GM19043 (cell line): ENCODE results near the gene MRGPRD.

Experiments
- ATAC-seq: cut with Tn5 transposase; IDR thresholded peaks from one replicate; pipeline ENCODE4 v1.9.1; 2021; ENCODE audit warnings: low read depth; ENCODE audit not compliant: unreplicated experiment

The MRGPRD gene, protein sequence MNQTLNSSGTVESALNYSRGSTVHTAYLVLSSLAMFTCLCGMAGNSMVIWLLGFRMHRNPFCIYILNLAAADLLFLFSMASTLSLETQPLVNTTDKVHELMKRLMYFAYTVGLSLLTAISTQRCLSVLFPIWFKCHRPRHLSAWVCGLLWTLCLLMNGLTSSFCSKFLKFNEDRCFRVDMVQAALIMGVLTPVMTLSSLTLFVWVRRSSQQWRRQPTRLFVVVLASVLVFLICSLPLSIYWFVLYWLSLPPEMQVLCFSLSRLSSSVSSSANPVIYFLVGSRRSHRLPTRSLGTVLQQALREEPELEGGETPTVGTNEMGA

DNA sequence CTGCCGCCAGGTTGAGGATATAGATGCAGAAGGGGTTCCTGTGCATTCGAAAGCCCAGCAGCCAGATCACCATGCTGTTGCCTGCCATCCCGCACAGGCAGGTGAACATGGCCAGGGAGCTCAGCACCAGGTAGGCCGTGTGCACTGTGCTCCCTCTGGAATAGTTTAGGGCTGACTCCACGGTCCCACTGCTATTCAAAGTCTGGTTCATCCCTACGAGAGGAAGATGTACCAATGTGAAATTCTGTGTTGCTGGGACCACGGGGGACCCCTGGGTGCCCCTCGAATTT, at the start of gene MRGPRD:
MRGPRD (minus strand) TSS at position 211 of the 290 bp plus-strand sequence; CDS start at position 211, 0 bp downstream.
- no peak for ATAC-seq

DNA sequence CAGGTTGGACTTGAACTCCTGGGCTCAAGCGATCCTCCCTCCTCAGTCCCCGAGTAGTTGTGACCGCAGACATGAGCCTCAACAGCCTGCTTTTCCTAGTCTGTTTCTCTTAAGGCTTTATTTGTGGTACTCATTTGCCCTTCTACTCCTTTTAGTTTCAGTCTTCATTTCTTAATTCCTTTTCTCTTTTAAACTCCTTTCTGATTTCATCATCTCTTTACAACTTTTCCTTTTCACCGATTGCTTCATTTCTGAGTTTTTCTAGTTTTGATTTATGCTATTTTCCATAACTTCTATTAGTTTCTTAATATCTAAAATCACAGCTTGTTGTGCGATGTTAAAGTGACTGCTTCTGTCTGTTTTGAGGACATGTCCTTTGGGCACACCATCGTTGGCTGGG, 49.5 kb upstream of the MRGPRD start:
- ATAC-seq = no peak

DNA sequence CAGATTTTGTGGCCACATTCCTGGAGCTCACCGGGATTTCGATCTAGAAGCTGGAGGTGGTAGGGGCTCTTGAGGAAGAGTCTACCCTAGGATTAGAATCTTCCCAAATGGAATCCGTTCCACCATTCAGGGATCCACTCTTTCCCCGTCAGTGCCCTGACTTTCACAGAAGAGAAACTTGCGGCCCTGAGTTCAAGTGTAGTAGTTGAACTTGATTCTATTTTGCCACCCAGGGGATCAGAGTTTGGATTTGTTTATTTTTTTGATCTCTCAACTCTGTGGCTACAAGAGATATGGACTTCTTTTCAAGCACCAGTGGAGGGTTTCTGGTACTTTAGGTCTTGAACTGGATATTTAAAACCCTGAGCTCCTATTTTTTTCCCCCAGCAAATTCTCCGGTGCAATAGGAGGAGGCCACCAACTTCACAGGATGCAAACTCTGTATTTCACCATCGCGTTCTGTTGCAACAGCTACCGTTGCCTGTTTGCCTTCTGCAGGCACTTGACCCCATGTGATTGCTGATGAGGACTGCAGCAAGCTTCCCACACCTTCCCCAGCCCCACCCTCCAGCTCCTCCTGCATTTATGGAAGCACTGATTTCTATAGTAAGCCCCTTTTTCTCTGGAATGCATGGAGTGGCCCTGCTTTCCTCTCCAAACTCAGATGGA, 47.1 kb upstream of the MRGPRD start:
- no peak for ATAC-seq

DNA sequence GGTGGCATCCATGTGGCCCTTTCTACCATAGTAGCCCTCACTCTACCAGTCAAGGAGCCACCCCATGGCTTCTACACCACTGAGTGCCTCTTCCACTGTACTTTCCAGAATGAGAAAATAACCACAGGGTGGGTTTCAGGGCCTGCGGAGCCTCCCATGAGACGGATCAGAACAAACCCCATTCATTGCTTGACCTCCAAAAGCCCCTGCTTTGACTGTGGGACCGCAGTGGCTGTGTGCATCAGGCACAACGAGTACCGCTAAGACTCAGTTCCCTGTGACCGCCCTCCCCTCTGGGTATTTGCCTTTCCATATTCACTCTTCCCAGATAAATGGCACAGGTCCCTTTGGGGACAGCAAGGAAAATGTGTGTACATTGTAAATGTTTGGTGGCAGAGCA, 43.7 kb upstream of the MRGPRD start:
- no peak for ATAC-seq

DNA sequence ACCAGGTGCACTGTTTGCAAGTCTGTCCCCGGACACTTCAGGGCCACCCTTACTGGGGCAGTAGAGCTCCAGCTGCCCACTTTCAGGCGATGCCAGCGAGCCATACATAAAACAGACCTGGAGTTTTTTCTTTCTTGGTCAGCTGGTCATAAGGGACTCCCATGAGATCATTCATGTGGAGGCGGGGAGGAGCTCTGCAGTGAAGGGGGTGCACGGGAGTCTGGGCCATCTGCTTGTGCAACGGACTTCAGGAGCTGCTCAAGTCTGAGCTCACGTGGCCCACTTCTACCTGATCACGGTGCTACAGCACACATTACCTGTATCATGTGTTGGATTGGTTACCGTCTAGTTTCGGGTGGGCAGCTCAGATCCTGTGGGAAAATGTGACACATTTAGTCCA, 41.5 kb upstream of the MRGPRD start:
- ATAC-seq = no peak

DNA sequence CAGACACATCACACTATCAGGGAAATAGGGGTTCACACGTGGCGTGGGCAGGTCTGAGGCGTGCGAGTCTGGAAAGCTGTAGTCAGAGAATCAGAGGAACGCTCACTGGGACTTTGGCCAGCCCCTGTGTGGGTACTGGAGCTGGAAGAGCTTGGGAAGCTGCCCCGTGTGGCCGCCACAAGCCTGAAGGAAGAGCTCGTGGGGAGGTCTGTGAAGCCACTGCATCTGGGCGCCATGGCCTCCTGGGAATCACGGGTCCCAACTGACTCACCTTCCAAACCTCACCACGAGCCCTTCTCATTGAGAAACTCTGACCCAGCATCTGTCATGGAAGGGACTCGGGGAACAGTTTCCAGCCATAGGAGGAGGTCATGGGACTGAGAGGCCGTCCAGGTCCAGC, 38.1 kb upstream of the MRGPRD start:
- no peak for ATAC-seq

DNA sequence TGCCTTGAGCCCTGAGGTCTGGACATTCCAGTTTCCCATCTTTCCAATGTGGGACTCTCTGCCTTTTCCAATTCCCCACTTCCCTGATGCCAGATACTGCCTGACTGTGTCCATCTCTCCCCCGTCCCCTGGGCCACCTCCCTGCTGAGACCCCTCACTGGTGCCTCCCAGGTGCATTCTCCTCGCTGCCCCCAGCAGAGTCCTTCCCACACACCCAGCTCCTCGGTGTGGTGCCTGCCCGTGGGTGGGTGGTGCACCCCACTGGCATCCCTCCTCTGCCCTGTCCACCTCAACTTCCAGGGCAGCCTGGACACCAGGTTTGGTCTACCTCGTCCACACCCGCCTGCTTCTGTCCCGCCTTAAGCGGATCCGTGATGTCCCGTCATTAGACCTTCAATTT, 37.2 kb upstream of the MRGPRD start:
- ATAC-seq = no peak

DNA sequence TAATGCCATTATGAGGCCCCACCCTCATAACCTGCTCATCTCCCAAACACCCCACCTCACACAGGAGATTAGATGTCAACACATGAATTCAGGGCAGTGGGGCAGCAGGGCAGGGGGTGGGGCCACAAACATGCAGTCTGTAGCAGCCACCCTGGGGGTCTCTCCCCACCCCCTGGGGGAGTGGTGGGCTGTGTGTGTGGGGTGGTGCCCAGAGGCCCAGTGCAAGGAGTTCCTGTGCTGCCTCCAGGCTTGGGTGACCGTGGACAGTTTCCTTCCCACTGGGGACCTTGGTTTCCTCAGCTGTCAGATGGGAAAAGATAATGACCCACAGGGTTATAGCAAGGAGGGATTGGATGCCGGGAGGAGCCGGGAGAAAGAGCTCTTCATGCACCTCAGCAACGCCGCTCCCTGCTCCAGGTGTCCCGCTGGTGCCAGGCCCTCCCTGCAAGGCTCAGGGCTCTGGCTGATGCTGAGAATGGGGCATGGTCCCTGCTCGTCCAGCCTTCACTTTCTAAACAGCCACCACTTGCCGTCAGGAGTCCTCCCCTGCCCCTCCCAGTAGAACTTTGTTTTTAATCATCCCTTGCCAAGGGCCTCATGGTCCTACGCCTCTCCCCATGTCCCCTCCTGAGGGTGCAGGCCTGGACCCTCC, 34.2 kb upstream of the MRGPRD start:
- no peak for ATAC-seq

DNA sequence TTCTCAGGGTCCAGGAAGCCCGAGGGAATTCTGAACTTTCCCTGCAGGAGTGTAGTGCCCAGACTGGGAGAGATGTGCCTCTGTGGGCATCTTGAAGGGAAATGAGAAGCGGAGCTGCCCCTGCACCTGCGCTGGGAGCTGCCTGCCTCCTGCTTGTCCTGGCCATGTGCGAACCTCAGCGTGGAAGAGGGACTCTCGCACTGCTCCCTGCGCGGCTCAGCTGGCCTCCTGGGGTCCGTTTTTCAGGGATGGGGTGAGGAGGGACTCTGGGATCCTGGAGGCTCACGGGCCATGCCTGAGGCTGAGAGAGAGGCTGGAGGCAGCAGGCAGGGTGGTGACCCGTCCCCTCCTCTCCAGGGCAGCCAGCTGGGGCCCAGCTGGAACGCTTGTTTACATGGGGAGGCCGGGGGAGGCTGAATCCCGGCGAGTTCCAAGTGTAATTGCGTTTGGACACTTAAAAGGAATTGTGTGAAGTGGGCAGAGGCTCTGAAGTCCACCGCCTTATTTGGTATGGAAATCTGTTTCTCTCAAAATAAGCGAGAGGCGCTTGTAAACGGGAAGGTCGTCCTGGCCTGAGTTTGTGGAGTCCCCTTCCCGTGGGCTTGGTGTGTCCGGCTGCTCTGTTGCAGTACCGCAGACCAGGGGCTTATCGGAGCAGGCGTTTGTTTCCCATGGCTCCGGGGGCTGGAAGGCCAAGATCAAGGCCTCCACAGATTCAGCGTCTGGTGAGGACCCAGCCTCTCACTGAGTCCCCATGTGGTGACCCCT, 33.5 kb upstream of the MRGPRD start:
- ATAC-seq = no peak

DNA sequence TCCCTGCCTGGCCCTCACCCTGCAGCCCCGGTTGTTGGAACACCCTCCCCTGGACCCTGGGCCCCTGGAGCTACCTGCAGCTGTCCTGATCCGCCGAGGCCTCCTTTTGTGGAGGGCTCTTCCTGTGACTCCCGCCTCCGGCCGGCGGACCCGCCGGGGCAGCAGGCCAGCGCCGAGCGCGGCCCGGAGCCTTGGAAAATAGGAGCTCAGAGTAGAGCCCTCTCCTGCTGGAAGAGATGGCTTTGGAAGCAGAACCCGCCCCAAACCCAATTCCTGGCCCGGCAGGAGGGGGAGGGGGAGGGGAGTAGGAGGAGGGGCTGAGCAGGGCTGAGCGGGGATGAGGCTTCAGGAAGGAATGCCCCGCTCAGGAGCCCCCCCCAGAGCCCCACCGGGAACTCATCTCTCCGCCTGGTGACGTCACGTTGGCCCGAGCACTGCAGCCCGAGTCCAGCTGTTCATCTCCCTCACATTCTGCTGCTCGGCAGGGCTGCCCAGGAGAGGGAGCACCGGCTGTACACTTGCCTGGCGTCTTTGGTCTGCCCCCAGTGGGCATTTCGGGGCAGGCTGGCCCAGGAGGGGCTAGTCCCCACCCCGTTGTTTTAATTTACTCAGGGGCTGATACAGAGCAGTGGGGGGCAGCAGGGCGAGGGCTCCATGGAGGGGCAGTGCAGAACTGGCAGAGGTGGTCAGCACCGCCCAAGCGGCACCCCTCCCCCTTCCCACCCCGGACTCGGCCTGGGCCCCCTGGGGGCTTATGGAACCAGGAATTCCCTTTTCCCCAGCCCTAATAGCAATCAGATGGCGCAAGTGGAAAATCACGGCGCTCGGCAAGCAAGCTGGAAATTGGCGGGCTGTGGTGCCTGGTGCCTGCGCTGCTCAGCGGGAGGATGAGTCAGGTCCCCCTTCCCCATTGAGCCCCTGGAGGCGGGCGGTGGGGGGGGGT, 32.5 kb upstream of the MRGPRD start, which contains the start of gene MRGPRF:
MRGPRF (minus strand) TSS at position 238 of the 943 bp plus-strand sequence. CDS start 3,345 bp downstream, outside the sequence.
- ATAC-seq = no peak

DNA sequence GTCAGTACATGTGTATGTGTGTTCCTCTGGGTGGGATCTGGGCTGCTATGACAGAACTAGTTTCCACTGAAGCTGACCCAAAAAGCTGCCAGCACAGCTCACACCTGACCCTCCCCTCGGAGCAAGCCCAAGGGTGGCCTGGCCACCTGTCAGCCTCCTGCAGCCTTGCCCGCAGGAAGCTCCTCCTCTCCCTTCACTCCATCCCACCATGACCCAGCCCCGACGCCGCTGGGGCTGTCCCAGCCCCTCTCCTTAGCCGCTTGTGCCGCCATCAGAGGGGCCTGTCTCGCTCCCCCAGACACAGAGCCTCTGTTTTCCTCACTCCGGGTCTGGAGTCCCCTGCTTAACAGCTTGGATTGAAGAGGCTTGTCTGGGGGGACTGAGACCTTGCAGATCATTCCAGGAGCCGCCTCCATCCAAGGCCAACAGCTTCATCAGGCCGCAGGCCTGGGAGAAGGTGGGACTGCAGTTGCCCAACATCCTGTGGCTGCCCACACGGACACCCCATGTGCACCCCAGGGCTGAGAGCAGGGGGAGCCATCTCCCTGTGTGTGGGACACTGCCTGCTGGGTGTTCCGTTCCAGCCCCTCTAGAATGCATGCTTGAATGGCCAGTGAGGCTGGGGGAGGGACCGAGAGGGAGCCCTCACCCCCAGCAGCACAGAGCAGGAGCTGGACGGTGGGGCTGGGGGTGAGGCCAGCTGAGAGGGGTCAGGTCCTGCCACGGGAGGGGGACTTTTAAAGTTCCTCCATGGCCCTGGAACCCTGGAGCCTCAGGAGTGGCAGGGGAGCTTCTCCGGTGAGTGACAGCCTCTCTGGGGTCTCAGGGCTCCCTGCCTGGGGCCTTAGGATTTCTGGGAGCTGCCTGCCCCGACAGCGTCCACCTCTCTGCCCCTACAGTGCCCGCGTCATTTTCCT, 31.6 kb upstream of the MRGPRD start:
- ATAC-seq = no peak

DNA sequence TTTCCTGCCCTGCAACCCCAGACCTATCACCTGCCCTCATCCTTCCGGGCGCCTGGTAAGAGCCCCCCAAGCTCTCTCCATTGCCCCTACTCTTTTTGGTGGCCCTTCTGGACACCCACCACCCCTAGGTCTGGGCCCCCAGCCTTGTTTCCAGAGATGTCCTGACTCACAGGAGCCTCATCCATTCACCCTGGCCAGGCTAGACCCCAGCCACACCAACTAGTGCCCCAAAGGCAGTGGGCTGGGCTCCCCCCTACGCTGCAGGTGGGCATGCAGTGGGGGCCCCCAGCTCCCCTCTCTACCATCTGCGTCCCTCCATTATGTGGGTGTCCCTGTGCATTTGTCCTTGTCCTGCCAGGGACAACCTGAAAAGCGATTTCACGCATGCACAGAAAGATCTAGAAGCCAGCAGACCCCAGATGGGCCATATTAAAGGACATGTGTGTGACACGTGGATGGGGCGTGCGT, 30.9 kb upstream of the MRGPRD start:
- ATAC-seq = no peak

DNA sequence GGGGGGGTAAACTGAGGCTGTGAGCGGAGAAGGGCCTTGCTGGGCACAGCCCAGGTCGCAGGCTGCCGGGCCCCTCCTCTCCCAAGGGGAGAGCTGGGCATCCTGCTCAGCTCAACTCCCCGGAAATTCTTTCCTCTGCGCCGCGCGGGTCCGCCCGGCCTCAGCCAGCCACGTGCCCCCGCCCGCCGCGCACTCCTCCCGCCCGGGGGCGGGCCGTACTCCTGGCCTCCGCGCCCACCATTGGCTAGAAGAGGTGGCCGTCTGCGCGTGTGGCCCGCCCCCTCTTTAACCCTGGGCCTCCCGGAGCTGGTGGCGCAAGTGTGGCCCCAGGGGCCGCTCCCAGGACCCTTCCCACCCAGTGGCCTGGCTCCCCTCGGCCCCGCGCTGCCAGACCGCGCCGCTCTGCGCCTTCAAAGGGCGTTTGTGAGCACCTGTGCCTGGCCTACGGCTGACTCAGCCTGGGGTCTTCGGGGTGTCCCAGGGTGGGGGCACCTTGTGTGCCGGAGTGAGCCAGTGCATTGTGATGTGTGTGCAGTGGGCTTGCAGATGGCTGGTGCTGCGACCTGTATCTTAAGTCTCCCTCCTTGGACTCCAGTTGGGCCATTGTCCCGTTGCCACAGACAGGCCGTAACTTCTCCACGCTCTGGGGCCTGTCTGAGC, 30.3 kb upstream of the MRGPRD start:
- no peak for ATAC-seq

DNA sequence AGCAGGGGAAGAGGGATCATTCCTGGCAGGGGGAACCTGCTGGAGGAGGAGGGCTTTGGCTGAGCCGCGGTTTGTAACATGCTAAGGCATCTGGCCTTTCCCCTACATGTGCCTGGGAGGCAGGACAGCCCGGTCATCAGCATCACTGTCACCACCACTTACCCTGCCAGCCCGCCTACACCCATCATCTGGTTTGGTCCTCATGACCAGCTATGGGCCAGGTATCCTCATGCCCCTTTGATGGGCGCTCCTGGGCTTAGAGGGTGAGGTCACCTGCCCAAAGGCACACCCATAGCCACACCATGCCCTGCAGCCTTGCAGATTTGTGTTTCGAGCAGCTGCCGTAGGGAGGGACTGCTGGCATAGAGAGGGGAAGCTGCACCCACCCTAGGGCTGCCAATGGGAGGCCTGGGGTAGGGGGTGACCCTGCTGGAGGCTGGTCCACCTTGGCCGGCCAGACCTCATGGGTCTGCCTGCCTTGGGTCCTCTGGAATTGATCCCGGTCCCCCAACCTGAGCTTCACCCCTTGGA, 29.6 kb upstream of the MRGPRD start:
- ATAC-seq = no peak

DNA sequence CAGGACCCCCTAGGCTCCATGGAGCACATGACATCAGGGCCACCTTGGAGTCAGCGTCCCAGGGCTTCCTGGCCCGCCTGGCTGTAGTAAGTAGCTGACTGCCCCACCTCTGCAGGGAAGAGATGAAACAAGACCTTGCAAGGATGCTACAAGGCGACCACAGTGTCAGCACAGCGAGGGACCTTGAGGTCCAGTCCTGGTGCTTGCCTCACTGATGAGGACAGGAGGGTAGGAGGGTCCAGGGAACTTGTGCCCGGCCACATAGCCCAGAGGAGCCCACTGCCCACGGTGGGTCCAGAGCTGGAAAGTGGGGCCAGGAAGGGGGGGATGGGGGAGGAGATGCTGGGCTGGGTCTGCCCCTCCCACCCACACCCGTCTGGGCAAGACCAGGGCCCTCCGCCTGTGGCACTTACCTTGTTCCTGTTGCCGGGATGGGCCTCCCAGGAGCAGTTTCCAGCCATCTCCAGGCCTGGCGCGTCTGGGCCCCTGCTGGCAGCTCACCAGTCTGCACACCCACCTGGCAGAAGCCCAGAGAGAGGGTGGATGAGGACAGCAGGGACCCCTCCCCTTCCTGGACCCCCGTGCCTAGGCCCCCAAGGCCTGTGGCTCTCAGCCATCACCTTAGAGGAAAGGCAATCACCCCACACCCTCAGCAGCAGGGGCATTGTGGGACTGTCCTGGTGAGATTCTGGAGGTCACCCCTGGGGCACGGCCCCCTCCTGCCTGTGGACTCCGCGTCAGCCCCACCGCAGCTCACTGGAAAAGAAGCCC, 28.8 kb upstream of the MRGPRD start:
- ATAC-seq = no peak

DNA sequence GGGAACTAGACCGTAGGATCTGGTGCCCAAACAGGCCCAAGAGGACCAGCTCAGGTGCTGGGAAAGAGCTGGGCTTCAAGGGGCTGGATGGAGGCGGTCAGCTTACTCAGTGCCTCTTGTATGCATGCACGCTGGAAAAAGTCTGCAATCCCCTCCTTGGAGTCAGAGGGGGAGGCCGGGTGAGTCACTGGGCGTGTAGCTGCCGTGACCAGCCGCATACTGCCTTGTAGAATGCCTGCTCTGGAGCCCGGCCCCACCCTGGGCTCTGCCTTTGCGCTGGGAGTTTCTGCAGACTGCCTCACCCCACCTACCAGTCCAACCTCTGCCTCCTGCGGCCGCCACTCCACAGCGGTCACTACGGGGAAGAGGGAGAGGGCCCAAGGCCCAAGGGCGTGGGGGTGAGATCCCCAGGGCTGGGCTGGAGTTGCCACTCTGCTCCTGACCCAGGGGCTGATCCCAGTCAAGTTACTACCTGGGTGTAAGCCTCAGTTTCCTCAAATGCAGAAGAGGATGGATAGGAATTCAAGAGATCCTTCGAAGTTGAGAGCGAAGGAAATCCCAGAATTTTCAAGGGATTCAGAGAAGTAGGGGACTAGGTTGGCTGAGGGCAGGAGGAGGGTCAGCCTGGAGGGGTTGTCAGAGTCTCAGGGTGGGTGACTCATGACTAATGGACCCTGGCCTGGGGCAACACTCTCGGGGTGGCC, 28.1 kb upstream of the MRGPRD start:
- ATAC-seq = no peak

DNA sequence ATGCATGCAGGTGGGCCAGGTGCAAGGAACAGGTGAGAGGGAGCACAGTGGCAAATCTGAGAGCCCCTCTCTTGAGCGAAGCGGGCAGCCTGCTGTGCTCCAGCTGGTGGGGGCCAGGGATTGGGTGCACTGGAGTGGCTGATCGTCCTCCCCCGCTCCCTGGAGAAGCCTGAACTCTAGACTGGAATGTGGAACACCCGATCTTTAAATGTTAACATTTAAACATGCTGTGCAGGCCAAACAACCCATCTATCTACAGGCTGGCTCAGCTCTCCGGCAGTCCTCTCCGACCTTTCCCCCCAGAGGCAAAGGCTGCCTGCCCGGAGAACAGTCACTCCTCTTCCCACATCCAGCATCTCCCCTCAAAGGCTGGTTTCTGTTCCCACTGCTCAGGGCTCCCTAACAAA, 27.2 kb upstream of the MRGPRD start:
- ATAC-seq = no peak
